ENCODE data around the gene LMO7.
A peak's percentile ranks its signal among the peaks of the same experiment; 100 is the strongest.
"Not testable (repeated sequence)": the region's sequence is repeated elsewhere in the genome, so short reads cannot be mapped to it uniquely, and the experiment has no call there.

LMO7 gene

DNA sequence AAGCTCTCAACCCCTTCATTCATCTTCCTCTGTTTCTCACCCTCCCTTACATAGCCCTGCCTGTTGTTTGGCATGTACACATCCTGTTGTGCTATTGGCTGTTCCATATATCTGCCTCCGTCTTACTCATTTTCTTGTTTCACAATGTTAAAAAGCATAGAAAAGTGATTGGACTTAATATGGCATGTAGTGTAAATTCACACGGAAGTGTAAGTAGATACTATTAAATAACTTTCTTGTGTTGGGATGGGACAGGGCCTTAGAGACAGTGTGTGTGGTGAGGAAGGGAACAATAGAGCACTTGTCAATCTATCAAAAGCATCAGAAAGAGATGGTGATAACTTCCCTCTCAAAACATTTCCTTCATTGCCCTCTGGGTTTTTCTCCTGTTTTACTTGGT, 12.3 kb downstream of the LMO7 start:
- no peak for DNase-seq

DNA sequence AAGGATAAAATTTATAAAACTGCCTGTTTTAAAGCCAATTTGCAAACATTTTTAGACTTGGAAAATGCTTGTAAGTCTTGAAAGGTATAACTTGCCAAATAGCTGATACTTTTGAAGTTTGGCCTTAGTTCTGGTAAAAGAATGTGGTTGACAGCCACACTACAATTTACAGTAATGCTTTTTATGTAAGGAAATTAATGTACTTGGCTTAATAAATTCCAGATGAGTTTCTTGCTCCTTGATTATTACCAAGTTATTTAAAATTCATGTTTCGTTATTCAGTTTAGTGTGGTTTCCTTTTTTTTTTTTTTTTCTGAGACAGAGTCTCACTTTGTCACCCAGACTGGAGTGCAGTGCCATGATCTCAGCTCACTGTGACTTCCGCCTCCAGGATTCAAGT, 14.9 kb downstream of the LMO7 start:
- no peak for DNase-seq

GRCh38 chr13:75652726-75653125, 16.6 kb downstream of the LMO7 start:
- no peak for DNase-seq

DNA sequence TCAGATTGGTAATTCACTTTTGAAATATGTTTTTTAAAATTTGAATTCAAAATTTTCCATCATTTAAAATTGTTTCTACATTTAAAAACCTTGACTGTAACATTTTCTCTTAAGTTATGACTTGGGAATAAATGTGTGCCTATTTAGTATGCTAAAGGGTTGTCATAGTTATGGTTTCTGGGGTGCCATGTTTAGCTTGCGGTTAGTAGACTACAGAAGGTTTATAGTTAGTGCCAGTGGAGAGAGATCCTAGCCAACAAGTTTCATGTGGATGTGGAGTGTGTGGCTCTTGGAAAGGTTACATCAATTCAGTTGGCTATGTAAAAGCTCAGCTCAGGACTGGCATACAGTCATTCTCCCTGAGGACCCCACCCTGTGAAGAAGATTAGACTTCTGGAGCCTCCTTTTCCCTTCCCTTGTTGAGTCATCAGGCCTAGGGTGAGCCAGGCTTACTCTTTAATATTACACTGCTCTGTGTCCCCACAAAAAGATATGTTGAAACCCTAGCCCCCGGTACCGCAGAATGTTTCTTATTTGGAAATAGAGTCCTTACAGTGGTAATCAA, 20.4 kb downstream of the LMO7 start:
- no peak for DNase-seq

GRCh38 chr13:75657111-75657510, 21.0 kb downstream of the LMO7 start:
- DNase-seq: no peak

DNA sequence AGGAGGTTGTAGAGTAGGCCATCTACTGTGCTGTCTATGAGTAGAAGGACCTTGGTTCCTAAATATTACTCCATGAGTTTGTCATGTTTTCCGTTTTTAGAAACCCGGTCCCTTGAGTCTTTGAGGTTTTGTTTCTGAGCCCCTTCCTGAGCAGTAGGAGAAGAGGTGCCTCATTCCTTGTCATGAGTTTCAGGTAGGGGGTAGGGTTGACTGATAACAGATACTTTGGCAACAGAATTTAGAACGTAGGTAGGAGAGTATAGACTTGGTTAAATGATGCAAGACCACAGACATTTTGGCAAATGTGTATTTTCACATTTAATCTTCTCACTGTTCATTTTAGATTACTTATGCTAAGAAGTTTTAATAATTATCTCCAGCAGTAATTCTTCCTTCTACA, 24.6 kb downstream of the LMO7 start:
- no peak for DNase-seq

DNA sequence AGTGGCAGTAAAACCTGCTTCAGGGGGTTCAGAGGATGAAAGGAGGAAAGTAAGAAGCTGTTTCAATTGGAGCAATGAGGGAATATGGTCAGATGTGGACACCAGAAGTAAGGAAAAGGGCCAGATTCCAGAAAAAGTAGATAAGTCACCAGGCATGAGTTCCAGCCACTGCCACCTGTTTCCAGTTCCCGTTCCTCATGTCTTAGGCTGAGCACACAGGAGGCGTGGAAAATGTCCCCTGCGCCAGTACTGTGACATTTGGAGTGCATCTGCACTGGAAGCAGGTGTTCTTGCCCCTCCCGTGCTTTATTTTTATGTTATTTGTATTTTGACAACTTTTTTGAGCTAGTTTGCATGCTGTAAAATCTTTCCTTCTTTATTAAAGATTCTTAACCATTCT, 25.3 kb downstream of the LMO7 start:
- no peak for DNase-seq

DNA sequence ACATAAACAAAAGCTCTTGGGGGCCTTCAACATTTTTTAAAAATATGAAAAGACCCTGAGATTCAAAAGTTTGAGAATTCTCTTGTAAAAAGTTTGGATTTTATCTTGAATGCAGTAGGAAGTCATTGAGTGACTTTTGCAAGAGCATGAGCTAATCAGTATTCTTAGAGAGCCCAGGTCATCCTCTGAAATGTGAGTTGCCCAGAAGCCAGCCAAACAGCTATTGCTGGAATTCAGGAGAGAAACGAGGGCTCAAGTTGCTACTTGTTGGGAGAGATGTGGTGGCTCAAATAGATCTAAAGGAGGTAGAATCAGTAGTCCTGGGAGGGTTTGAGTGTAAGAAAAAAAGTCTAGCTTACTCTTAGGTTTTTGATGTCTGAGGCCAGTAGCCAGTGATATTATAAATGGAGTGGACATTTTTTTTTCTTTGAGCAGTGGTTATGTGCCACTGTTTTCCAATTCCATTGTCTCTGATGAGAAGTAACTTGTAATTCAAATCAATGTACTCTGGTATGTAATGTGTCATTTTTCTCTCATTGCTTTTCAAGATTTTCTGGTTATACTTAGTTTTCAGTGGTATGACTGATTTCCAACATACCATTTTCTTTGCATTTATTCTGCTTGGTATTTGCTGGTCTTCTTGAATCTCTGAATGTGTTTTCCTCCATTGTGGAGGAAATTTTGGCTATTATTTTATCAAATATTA, 30.7 kb downstream of the LMO7 start:
- DNase-seq: no peak

DNA sequence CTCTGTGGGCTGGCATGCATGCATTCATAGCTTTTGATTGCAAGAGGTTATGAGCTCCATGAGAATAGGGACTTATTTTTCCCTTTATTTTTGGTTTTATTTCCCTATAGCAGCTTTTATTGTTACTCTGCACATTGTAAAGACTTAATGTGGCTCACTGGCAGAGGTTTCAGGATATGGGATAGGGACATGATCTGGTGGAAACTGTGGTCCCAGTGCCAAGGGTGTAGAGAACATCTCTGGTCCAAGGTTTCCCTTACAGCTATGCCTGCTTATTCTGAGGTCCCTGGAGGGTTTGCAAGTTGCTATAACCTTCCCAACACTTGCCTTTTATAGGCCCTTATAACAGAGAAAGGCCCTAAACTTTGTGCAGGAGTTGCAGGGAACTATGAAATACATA, 33.6 kb downstream of the LMO7 start:
- no peak for DNase-seq

GRCh38 chr13:75670496-75670895, 34.4 kb downstream of the LMO7 start:
- DNase-seq: no peak

GRCh38 chr13:75675421-75675820, 39.3 kb downstream of the LMO7 start:
- no peak for DNase-seq

DNA sequence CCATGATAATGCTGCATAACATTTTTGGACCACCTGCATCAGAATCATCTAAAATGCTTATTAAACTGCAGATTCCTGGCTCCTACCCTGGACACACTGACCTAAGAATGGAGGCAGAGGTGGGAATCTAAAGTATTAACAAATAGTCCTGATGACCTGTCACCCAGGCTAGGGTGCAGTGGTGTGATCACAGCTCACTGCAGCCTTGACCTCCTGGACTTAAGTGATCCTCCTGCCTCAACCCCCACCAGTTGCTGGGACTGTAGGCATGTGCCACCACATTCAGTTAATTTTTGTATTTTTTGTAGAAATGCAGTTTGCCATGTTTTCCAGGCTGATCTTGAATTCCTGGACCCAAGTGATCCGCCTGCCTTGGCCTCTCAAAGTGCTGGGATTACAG, 43.3 kb downstream of the LMO7 start:
- DNase-seq: no peak

GRCh38 chr13:75680251-75680650, 44.1 kb downstream of the LMO7 start:
- not testable (repeated sequence) for DNase-seq

DNA sequence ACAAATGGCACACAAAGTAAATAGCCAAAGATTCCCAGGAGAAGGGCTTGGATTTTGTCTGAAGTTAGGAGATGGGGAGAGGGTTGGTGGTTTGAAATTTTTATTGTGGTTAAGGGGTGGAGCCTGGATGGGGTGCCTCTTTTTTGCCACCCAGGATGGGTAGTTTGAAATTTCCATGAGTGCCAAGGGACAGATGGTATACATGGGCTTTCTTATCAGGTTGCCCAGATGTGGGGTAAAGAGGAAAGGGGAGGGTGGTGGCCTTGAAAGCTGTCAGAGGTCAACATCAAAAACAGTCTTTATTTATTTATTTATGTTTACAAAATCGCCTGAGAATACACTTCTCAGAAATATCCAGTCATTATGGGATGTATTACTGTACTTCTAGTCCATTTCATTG, 46.2 kb downstream of the LMO7 start:
- no peak for DNase-seq

GRCh38 chr13:75685239-75685697, 49.1 kb downstream of the LMO7 start:
- peak; percentile 34 for DNase-seq

GRCh38 chr13:75687150-75687763, 51.1 kb downstream of the LMO7 start:
- peak; percentile 5 for DNase-seq

GRCh38 chr13:75689686-75690085, 53.6 kb downstream of the LMO7 start:
- DNase-seq: no peak

DNA sequence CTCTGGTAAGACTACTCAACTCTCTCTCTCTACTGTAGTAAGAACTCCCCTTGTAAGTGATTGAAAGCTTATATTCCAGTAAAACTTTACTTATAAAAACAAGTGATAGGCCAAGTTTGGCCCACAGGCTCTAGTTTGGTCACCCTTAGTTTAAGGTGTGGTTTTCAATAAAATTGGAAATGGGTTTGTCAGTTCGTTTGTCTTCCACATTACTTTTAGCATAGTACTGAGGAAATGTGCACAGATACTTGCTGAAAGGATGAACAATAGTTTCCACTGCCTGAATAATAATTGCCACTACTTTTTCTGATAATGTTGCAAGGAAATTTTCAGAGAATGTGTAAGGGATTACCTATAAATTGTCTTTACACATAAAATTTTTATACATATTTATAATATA, 54.5 kb downstream of the LMO7 start:
- no peak for DNase-seq

DNA sequence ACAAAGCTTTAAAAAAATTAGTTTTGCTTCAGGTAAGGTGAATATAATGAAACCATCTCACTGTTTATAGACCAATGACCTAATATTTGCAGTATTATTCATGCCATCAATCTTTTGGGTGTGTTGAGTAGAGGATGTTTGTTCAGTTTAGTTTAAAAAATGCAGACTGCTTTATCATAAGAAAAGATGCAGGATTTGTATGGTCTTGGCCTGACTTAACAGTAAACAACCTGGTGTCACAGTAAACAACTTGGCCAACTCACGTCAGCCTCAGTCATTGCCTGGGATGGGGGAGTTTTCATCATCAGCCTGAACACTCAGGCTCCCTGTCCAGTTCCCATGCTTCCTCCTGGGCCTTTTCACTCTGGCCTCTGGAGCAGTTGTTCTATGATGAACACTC, 55.1 kb downstream of the LMO7 start:
- no peak for DNase-seq

DNA sequence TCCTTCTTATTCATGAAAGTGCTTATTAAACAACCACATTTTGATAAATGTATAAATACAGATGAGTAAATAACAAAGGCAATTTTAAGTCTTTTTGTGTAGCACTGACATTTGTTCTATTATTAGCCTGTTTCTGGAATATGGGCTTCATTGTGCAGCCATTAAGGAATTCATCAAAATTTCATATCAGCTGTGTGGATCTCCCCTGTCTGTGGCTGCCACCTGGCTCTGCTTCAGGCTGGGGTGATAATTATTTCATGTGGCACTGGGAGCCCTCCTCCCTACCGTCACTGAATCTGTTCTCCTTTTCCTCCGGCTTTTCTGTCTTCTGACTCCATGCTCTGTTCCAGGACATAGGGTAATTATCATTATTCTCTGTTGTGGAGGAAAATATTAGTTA, 57.1 kb downstream of the LMO7 start:
- no peak for DNase-seq

DNA sequence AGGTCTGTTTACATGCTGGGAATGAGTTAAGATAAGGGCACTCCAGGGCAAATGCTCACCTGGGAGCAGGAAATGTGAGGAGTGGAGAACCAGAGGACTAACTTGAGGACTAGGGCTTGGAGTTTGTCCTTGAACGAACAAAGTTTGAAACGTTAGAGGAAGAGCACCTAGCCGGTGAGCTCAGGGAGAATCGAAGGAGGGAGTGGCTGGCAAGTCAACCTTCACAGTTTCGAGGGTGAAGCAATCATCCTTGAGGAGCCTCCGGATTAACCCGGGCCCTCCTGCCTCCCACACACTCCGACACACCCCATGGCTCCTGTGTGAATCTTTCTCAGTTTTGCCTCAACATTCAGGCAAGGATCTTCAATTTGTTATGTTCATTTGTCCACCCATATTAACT, 58.6 kb downstream of the LMO7 start:
- no peak for DNase-seq

GRCh38 chr13:75695908-75696307, 59.8 kb downstream of the LMO7 start:
- DNase-seq: peak; percentile 75

GRCh38 chr13:75699062-75699461, 62.9 kb downstream of the LMO7 start:
- DNase-seq: no peak

- not testable (repeated sequence) for DNase-seq
Measured at GRCh38 chr13:75699717-75700116, 63.6 kb downstream of the LMO7 start.

- DNase-seq: no peak
Measured at GRCh38 chr13:75700552-75700951, 64.4 kb downstream of the LMO7 start.

Data from activated CD4-positive, alpha-beta T cell treated with anti-CD3 and anti-CD28 coated beads, Interleukin-2, Interleukin-6, amounts not matched to agents 100 ng/mL and 50 ng/mL, durations not matched to agents 16 hours and 8 hours (primary cell).